ENCODE measurements around the gene ARPC4. TPM values are rescaled to one million over a fixed set of nuclear protein-coding genes. Genes with fewer than 3 reads are reported as not detected.
A peak's percentile ranks its signal among the peaks of the same experiment; 100 is the strongest.

ARPC4 gene
- total and polyA plus RNA-seq, 2 of the 13 experiments (the other 11 are each of a cell fraction or from before 2014, with no cell fraction given) = 30.1 to 83.6 TPM

DNA sequence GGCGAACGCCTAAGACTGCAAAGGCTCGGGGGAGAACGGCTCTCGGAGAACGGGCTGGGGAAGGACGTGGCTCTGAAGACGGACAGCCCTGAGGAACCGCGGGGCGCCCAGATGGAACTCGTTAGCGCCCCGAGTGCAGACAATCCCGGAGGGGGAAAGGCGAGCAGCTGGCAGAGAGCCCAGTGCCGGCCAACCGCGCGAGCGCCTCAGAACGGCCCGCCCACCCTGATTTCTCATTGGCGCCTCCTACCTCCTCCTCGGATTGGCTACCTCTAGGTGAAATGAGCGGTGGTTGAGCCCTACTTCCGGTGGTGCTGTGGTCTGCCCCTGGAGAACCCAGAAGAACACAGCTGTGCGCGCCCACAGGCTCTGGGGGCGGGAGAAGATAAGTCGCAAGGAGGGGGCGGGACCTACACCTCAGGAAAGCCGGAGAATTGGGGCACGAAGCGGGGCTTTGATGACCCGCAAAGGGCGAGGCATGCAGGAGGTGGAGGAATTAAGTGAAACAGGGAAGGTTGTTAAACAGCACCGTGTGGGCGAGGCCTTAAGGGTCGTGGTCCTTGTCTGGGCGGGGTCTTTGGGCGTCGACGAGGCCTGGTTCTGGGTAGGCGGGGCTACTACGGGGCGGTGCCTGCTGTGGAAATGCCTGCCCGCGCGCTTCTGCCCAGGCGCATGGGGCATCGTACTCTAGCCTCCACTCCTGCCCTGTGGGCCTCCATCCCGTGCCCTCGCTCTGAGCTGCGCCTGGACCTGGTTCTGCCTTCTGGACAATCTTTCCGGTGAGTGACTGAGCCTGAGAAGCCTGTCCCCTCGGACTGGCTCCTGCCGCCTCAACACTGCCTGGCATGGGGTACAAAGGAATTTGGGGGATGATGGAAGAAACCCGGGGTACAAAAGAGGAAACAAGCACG lies 43.0 kb upstream of the ARPC4 start, which contains the start of gene OGG1 (continued):
- TF ChIP-seq, protein P1, sequence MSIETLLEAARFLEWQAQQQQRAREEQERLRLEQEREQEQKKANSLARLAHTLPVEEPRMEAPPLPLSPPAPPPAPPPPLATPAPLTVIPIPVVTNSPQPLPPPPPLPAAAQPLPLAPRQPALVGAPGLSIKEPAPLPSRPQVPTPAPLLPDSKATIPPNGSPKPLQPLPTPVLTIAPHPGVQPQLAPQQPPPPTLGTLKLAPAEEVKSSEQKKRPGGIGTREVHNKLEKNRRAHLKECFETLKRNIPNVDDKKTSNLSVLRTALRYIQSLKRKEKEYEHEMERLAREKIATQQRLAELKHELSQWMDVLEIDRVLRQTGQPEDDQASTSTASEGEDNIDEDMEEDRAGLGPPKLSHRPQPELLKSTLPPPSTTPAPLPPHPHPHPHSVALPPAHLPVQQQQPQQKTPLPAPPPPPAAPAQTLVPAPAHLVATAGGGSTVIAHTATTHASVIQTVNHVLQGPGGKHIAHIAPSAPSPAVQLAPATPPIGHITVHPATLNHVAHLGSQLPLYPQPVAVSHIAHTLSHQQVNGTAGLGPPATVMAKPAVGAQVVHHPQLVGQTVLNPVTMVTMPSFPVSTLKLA (IDR thresholded peaks at IDR 0.05) = peak; percentile 7; the same call in 1 of the 2 replicates
- no peak for TF ChIP-seq ZNF432 (CRISPR knock-in tag; IDR thresholded peaks at IDR 0.05; ENCODE audit: borderline replicate concordance)
- TF ChIP-seq ZNF546 (CRISPR knock-in tag; conservative IDR thresholded peaks at IDR 0.05) = peak; percentile 63; the same call in 1 of the 2 replicates
- TF ChIP-seq SIN3B (IDR thresholded peaks at IDR 0.05; ENCODE audit: low read length) = no peak
- no peak for TF ChIP-seq TAF15 (IDR thresholded peaks at IDR 0.05; ENCODE audit: low read depth, low read length, poor library complexity, severe bottlenecking)
- TF ChIP-seq, protein P2, sequence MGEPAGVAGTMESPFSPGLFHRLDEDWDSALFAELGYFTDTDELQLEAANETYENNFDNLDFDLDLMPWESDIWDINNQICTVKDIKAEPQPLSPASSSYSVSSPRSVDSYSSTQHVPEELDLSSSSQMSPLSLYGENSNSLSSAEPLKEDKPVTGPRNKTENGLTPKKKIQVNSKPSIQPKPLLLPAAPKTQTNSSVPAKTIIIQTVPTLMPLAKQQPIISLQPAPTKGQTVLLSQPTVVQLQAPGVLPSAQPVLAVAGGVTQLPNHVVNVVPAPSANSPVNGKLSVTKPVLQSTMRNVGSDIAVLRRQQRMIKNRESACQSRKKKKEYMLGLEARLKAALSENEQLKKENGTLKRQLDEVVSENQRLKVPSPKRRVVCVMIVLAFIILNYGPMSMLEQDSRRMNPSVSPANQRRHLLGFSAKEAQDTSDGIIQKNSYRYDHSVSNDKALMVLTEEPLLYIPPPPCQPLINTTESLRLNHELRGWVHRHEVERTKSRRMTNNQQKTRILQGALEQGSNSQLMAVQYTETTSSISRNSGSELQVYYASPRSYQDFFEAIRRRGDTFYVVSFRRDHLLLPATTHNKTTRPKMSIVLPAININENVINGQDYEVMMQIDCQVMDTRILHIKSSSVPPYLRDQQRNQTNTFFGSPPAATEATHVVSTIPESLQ (CRISPR knock-in tag; conservative IDR thresholded peaks at IDR 0.05) = no peak
- TF ChIP-seq ZNF878 (CRISPR knock-in tag; IDR thresholded peaks at IDR 0.05) = 0 out of 2 replicates have a peak, but pooled peaks have one; percentile 14
- TF ChIP-seq, protein P3, sequence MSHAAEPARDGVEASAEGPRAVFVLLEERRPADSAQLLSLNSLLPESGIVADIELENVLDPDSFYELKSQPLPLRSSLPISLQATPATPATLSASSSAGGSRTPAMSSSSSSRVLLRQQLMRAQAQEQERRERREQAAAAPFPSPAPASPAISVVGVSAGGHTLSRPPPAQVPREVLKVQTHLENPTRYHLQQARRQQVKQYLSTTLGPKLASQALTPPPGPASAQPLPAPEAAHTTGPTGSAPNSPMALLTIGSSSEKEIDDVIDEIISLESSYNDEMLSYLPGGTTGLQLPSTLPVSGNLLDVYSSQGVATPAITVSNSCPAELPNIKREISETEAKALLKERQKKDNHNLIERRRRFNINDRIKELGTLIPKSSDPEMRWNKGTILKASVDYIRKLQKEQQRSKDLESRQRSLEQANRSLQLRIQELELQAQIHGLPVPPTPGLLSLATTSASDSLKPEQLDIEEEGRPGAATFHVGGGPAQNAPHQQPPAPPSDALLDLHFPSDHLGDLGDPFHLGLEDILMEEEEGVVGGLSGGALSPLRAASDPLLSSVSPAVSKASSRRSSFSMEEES (CRISPR knock-in tag; IDR thresholded peaks at IDR 0.05) = 0 out of 2 replicates have a peak, but pooled peaks have one; percentile 7
- TF ChIP-seq PHB2 (IDR thresholded peaks at IDR 0.05; ENCODE audit: partially characterized antibody) = no peak
- no peak for TF ChIP-seq ZNF597 (CRISPR knock-in tag; IDR thresholded peaks at IDR 0.05)
- TF ChIP-seq SAP130 (CRISPR knock-in tag; IDR thresholded peaks at IDR 0.05; ENCODE audit: low read depth) = peak; percentile 90
- TF ChIP-seq SALL2 (CRISPR knock-in tag; IDR thresholded peaks at IDR 0.05) = peak; percentile 25; the same call in 1 of the 2 replicates
- TF ChIP-seq PHF8 (CRISPR knock-in tag; IDR thresholded peaks at IDR 0.05) = peak; percentile 74
- 0 out of 2 replicates have a peak, but pooled peaks have one; percentile 13 for TF ChIP-seq ZFP91 (CRISPR knock-in tag; IDR thresholded peaks at IDR 0.05; ENCODE audit: borderline replicate concordance)
- TF ChIP-seq AGO2 (optimal IDR thresholded peaks at IDR 0.05; ENCODE audit: low read depth, low read length) = peak; percentile 80
- TF ChIP-seq PITX1 (CRISPR knock-in tag; IDR thresholded peaks at IDR 0.05) = no peak; the same call in 1 of the 2 replicates
- peak; percentile 51; the same call in 1 of the 2 replicates for TF ChIP-seq RBAK (CRISPR knock-in tag; IDR thresholded peaks at IDR 0.05)
- TF ChIP-seq ELF1 (CRISPR knock-in tag; IDR thresholded peaks at IDR 0.05) = peak; percentile 89
- 0 out of 2 replicates have a peak, but pooled peaks have one; percentile 49 for TF ChIP-seq ZNF331 (CRISPR knock-in tag; IDR thresholded peaks at IDR 0.05)
- TF ChIP-seq ARNT2 (CRISPR knock-in tag; IDR thresholded peaks at IDR 0.05; ENCODE audit: low read depth) = no peak; the same call in 1 of the 2 replicates
- TF ChIP-seq SMC3 (IDR thresholded peaks at IDR 0.05; ENCODE audit: low read length) = no peak

Measured in HepG2 (cell line).